HL-60 (cell line): ENCODE measurements around the gene AK8.

ENCODE experiments used
- DNase-seq, 2 experiments: peaks; one replicate each; pipeline ENCODE4 v3.0.0-alpha.2; 2010 to 2020; ENCODE audit warnings: low read depth in 1 of 2, low spot score in 1 of 2
- H3K27ac ChIP-seq: fragments of 250-450 bp; sonication (Bioruptor Pico); replicated peaks from 2 replicates; pipeline ENCODE4 v1.5.1; 2020; ENCODE audit warnings: mild to moderate bottlenecking, moderate library complexity
- H3K27me3 ChIP-seq: fragments of 250-450 bp; sonication (Bioruptor Pico); 2 replicates; pipeline ENCODE4 v1.5.1; 2021; ENCODE audit warnings: mild to moderate bottlenecking, moderate library complexity; ENCODE audit not compliant: insufficient read depth, poor library complexity, severe bottlenecking
- H3K4me3 ChIP-seq: replicated peaks from 2 replicates; pipeline ENCODE4 v1.5.1; 2011; ENCODE audit warnings: mild to moderate bottlenecking, control low read depth, low read length; ENCODE audit not compliant: insufficient read depth
- GABPA ChIP-seq: IDR thresholded peaks from 2 replicates; pipeline ENCODE4 v1.6.1; 2012; ENCODE audit warnings: low read depth
- POLR2AphosphoS5 ChIP-seq: IDR thresholded peaks from 2 replicates; pipeline ENCODE4 v1.6.1; 2012; ENCODE audit warnings: low read depth
- SPI1 ChIP-seq: IDR thresholded peaks from 2 replicates; pipeline ENCODE4 v1.6.1; 2012; ENCODE audit warnings: low read depth, mild to moderate bottlenecking, borderline replicate concordance
- TF ChIP-seq, protein P1 (sequence below): IDR thresholded peaks from 2 replicates; pipeline ENCODE4 v1.6.1; 2012; ENCODE audit warnings: low read depth; ENCODE audit not compliant: insufficient replicate concordance
- TF ChIP-seq, protein P2 (sequence below): IDR thresholded peaks from one replicate; pipeline ENCODE4 v1.5.1; 2011; ENCODE audit warnings: low read length, control low read depth, inconsistent platforms; ENCODE audit not compliant: insufficient read depth

AK8 gene

DNA sequence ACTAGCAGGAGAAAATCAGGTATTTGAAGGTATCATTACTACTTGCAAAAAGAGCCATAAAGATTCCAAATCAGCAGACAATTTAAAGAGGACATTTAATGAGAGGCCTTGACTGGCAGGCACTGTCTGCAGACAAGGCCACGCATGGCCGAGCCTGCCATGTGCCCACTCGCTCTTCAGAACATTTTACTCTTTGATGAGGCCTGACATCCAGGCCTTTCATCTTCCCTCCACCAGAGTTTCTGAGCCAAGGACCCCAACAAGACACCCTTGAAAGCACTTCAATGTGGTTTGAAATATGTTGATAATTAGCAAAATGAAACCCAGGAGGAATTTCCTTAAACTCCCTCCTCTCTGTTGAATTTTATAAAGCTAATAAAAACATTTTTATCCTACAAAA, 16.4 kb downstream of the AK8 start:
- no peak for DNase-seq
- H3K27me3 ChIP-seq: peaks cover 3% of the 10 kb centered on the region
- no peak overlapping the region for H3K4me3 ChIP-seq
- no peak overlapping the region for H3K27ac ChIP-seq
- TF ChIP-seq, protein P1, sequence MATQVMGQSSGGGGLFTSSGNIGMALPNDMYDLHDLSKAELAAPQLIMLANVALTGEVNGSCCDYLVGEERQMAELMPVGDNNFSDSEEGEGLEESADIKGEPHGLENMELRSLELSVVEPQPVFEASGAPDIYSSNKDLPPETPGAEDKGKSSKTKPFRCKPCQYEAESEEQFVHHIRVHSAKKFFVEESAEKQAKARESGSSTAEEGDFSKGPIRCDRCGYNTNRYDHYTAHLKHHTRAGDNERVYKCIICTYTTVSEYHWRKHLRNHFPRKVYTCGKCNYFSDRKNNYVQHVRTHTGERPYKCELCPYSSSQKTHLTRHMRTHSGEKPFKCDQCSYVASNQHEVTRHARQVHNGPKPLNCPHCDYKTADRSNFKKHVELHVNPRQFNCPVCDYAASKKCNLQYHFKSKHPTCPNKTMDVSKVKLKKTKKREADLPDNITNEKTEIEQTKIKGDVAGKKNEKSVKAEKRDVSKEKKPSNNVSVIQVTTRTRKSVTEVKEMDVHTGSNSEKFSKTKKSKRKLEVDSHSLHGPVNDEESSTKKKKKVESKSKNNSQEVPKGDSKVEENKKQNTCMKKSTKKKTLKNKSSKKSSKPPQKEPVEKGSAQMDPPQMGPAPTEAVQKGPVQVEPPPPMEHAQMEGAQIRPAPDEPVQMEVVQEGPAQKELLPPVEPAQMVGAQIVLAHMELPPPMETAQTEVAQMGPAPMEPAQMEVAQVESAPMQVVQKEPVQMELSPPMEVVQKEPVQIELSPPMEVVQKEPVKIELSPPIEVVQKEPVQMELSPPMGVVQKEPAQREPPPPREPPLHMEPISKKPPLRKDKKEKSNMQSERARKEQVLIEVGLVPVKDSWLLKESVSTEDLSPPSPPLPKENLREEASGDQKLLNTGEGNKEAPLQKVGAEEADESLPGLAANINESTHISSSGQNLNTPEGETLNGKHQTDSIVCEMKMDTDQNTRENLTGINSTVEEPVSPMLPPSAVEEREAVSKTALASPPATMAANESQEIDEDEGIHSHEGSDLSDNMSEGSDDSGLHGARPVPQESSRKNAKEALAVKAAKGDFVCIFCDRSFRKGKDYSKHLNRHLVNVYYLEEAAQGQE: no peak
- TF ChIP-seq, protein P2, sequence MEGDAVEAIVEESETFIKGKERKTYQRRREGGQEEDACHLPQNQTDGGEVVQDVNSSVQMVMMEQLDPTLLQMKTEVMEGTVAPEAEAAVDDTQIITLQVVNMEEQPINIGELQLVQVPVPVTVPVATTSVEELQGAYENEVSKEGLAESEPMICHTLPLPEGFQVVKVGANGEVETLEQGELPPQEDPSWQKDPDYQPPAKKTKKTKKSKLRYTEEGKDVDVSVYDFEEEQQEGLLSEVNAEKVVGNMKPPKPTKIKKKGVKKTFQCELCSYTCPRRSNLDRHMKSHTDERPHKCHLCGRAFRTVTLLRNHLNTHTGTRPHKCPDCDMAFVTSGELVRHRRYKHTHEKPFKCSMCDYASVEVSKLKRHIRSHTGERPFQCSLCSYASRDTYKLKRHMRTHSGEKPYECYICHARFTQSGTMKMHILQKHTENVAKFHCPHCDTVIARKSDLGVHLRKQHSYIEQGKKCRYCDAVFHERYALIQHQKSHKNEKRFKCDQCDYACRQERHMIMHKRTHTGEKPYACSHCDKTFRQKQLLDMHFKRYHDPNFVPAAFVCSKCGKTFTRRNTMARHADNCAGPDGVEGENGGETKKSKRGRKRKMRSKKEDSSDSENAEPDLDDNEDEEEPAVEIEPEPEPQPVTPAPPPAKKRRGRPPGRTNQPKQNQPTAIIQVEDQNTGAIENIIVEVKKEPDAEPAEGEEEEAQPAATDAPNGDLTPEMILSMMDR: no peak
- TF ChIP-seq POLR2AphosphoS5 (no peak), SPI1 (no peak), GABPA (no peak)

DNA sequence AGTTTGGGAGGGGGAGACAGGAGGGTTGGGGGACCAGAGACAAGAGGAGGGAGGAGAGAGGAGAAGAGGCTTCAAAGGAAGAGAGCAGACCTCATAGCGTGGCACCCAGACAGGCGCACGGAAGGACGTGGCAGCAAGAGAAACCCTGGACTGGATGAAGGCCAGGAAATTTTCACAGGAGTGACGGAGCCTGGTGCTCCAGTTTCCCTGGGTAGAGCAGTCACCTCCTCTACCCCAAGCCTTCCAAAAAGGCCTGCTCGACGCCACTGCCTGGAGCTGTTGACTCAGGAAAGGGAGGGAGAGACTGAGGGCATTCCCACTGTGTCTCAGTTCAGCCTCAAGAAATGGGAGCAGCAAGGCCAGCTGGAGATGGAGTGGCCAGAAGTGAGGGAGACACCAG, 19.3 kb downstream of the AK8 start:
- Histone ChIP-seq H3K27ac (no peak overlapping the region), H3K4me3 (no peak overlapping the region), H3K27me3 (no peaks in the 10 kb centered on the region)
- no peak for DNase-seq
- TF ChIP-seq, protein P2: no peak
- TF ChIP-seq, protein P1: no peak
- no peak for TF ChIP-seq GABPA
- TF ChIP-seq SPI1: no peak
- TF ChIP-seq POLR2AphosphoS5: no peak

DNA sequence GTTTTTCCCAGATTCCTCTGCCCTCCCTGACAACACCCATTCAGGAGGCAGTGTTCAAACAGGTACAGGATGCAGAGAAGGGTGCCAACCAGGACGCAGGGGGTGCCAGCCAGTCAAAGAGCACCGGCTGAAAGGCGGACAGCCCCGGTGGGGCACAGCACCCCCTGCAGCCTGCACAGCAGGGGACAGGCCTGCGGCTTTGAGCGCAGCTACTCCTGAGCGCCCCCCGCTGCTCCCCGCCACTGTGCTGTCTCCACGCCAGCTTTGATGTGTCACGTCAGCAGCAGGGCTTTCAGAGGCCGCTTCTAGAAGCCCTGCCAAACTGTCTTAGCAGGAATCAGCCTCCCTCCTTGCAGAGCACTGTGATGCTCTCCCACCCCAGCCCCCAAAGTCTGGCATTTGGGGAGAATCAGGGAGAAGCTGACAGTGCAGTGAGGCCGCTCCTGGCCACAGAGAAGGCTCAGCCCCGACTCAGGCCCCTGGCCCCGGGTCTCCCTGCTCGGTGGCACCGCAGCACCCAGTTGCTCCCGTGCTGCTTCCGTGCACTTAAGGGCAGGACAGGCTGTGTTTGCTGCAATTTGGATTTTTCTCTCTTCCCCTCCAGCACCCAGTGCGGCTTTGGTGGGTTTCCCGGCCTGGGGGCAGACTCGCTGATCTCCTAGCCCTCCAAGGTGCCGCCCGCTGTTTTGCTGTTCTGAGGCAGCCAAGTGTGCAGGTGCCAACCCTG, 20.3 kb downstream of the AK8 start:
- Histone ChIP-seq H3K27ac (no peak overlapping the region), H3K27me3 (no peaks in the 10 kb centered on the region), H3K4me3 (no peak overlapping the region)
- TF ChIP-seq, protein P2: no peak
- no peak for TF ChIP-seq GABPA
- TF ChIP-seq POLR2AphosphoS5: no peak
- TF ChIP-seq SPI1: no peak
- TF ChIP-seq, protein P1: no peak
- DNase-seq: no peak
